IMR-90 (cell line): ENCODE data around the gene SIGLEC11. TPM values are rescaled to one million over a fixed set of nuclear protein-coding genes. Genes with fewer than 3 reads are reported as not detected.
A peak's percentile ranks its signal among the peaks of the same experiment; 100 is the strongest.

Source experiments
- ATAC-seq: fragments of 200-7000 bp; cut with Tn5 transposase; 2 replicates; pipeline ENCODE4 v1.9.1; 2020; ENCODE audit warnings: low read depth, mild to moderate bottlenecking, moderate library complexity
- BruUV-seq: library from RNA; stranded (reverse); fragments of 400-500 nt; replicated peaks from 2 replicates; lab custom pipeline; 2021; lab: Mats Ljungman, UMichigan
- CTCF ChIA-PET: fragments of 300-600 bp; formaldehyde crosslinking; extraction: SDS; loops from one replicate; lab custom pipeline; 2021; ENCODE audit warnings: antibody characterized with exemption; lab: Yijun Ruan, JAX
- POLR2A ChIA-PET: fragments of 300-600 bp; sonication (Branson Sonifier 250); formaldehyde crosslinking; loops from one replicate; lab custom pipeline; 2022; ENCODE audit warnings: antibody characterized with exemption; ENCODE audit not compliant: unreplicated experiment; lab: Charles Lee
- DNase-seq: peaks from one replicate; pipeline ENCODE4 v3.0.0; 2013
- H2AFZ ChIP-seq: replicated peaks from 2 replicates; pipeline ENCODE3; 2013; ENCODE audit warnings: low read length, mild to moderate bottlenecking; ENCODE audit not compliant: poor library complexity
- H2AK5ac ChIP-seq: 2 replicates; pipeline ENCODE4 v1.6.1; 2013; ENCODE audit warnings: low read depth, low read length, inconsistent platforms
- H2AK9ac ChIP-seq: replicated peaks from 2 replicates; pipeline ENCODE3; 2013; ENCODE audit warnings: mild to moderate bottlenecking, low read depth, low read length, moderate library complexity; ENCODE audit not compliant: poor library complexity
- H2BK120ac ChIP-seq: 2 replicates; pipeline ENCODE4 v1.6.1; 2013; ENCODE audit warnings: low read depth, low read length, inconsistent platforms
- H2BK15ac ChIP-seq: 3 replicates; pipeline ENCODE4 v1.6.1; 2013; ENCODE audit warnings: low read depth, low read length, inconsistent platforms
- H2BK20ac ChIP-seq: 2 replicates; pipeline ENCODE4 v1.6.1; 2013; ENCODE audit warnings: low read depth, mild to moderate bottlenecking, inconsistent platforms, low read length, moderate library complexity
- H2BK5ac ChIP-seq: 2 replicates; pipeline ENCODE4 v1.6.1; 2013; ENCODE audit warnings: mild to moderate bottlenecking, low read depth, low read length, inconsistent platforms; ENCODE audit not compliant: poor library complexity, severe bottlenecking
- H3K14ac ChIP-seq: replicated peaks from 2 replicates; pipeline ENCODE4 v1.6.1; 2013; ENCODE audit warnings: low read depth, low read length, inconsistent platforms
- H3K18ac ChIP-seq: 2 replicates; pipeline ENCODE4 v1.6.1; 2013; ENCODE audit warnings: low read depth, low read length, control low read depth
- H3K23ac ChIP-seq: 2 replicates; pipeline ENCODE4 v1.6.1; 2013; ENCODE audit warnings: low read depth, low read length, inconsistent platforms
- H3K27ac ChIP-seq: 2 replicates; pipeline ENCODE4 v1.5.1; 2013; ENCODE audit warnings: mild to moderate bottlenecking, control low read depth, low read length; ENCODE audit not compliant: insufficient read depth
- H3K27me3 ChIP-seq: 2 replicates; pipeline ENCODE4 v1.6.1; 2013; ENCODE audit warnings: low read length; ENCODE audit not compliant: control insufficient read depth, insufficient read depth
- H3K36me3 ChIP-seq: 2 replicates; pipeline ENCODE4 v1.6.1; 2013; ENCODE audit warnings: low read length, mixed read lengths; ENCODE audit not compliant: control insufficient read depth, insufficient read depth
- H3K4ac ChIP-seq: 2 replicates; pipeline ENCODE4 v1.6.1; 2013; ENCODE audit warnings: low read depth, low read length, inconsistent platforms
- H3K4me1 ChIP-seq: 2 replicates; pipeline ENCODE4 v1.6.1; 2013; ENCODE audit warnings: low read length, mixed read lengths; ENCODE audit not compliant: control insufficient read depth, insufficient read depth
- H3K4me2 ChIP-seq: 2 replicates; pipeline ENCODE4 v1.6.1; 2013; ENCODE audit warnings: low read depth, mild to moderate bottlenecking, control low read depth, low read length, moderate library complexity
- H3K4me3 ChIP-seq: 2 replicates; pipeline ENCODE4 v1.5.1; 2013; ENCODE audit warnings: low read depth, mild to moderate bottlenecking, control low read depth, low read length, moderate library complexity; ENCODE audit not compliant: insufficient read depth
- H3K56ac ChIP-seq: 2 replicates; pipeline ENCODE4 v1.6.1; 2013; ENCODE audit warnings: low read length, inconsistent platforms; ENCODE audit not compliant: insufficient read depth; ENCODE audit errors: extremely low read depth
- H3K79me1 ChIP-seq, 2 experiments: 2 replicates each; pipeline ENCODE4 v1.6.1; 2013; ENCODE audit warnings: low read length in 2 of 2, inconsistent platforms in 1 of 2, low read depth in 1 of 2
- H3K9ac ChIP-seq: 2 replicates; pipeline ENCODE4 v1.6.1; 2013; ENCODE audit warnings: low read depth, low read length, control low read depth
- H3K9me1 ChIP-seq: 2 replicates; pipeline ENCODE4 v1.6.1; 2013; ENCODE audit warnings: low read length, inconsistent platforms; ENCODE audit not compliant: insufficient read depth
- H3K9me3 ChIP-seq: 2 replicates; pipeline ENCODE4 v1.6.1; 2013; ENCODE audit warnings: low read length; ENCODE audit not compliant: control insufficient read depth, insufficient read depth
- H4K20me1 ChIP-seq: 2 replicates; pipeline ENCODE4 v1.6.1; 2013; ENCODE audit warnings: low read length, inconsistent platforms; ENCODE audit not compliant: insufficient read depth
- H4K5ac ChIP-seq: 2 replicates; pipeline ENCODE4 v1.6.1; 2013; ENCODE audit warnings: mild to moderate bottlenecking, low read depth, low read length, control low read depth
- H4K8ac ChIP-seq, 2 experiments: 2 replicates each; pipeline ENCODE4 v1.6.1; 2013; ENCODE audit warnings: low read depth in 2 of 2, low read length in 2 of 2, control low read depth in 1 of 2, inconsistent platforms in 1 of 2
- H4K91ac ChIP-seq: 2 replicates; pipeline ENCODE4 v1.6.1; 2013; ENCODE audit warnings: low read depth, low read length, inconsistent platforms; ENCODE audit not compliant: insufficient read depth
- CEBPB ChIP-seq: IDR thresholded peaks from 2 replicates; pipeline ENCODE4 v1.6.1; 2012; ENCODE audit warnings: low read depth, low read length, improper control_type of control experiment
- CHD1 ChIP-seq: IDR thresholded peaks from 2 replicates; pipeline ENCODE4 v1.6.1; 2012; ENCODE audit warnings: low read depth, low read length, improper control_type of control experiment
- FOS ChIP-seq: fragments of 150-350 bp; IDR thresholded peaks from 2 replicates; pipeline ENCODE4 v1.6.1; 2016; ENCODE audit warnings: low read depth, low read length
- MAFK ChIP-seq: IDR thresholded peaks from 2 replicates; pipeline ENCODE4 v1.6.1; 2012; ENCODE audit warnings: low read depth, low read length, improper control_type of control experiment
- MAZ ChIP-seq: IDR thresholded peaks from 2 replicates; pipeline ENCODE4 v1.6.1; 2012; ENCODE audit warnings: low read depth, mild to moderate bottlenecking, low read length, improper control_type of control experiment, moderate library complexity, borderline replicate concordance
- NFE2L2 ChIP-seq: fragments of 150-350 bp; IDR thresholded peaks from 2 replicates; pipeline ENCODE4 v1.6.1; 2016; ENCODE audit warnings: low read depth, mild to moderate bottlenecking, low read length
- POLR2A ChIP-seq: IDR thresholded peaks from 2 replicates; pipeline ENCODE4 v1.6.1; 2012; ENCODE audit warnings: mild to moderate bottlenecking, low read depth, low read length
- RCOR1 ChIP-seq: IDR thresholded peaks from 2 replicates; pipeline ENCODE4 v1.6.1; 2012; ENCODE audit warnings: mild to moderate bottlenecking, low read length, improper control_type of control experiment; ENCODE audit not compliant: insufficient replicate concordance
- RFX5 ChIP-seq: IDR thresholded peaks from 2 replicates; pipeline ENCODE4 v1.8.0; 2012; ENCODE audit warnings: low read depth, mild to moderate bottlenecking, low read length, moderate library complexity
- SMC3 ChIP-seq: fragments of 150-350 bp; IDR thresholded peaks from 2 replicates; pipeline ENCODE4 v1.6.1; 2016; ENCODE audit warnings: low read depth, mild to moderate bottlenecking, antibody characterized with exemption, low read length, moderate library complexity
- WGBS, 2 experiments: methylation state at CpG; one replicate each; pipeline versions ENCODE4 v1.1.5 to v1.1.7; 2013; ENCODE audit warnings: missing lambda C conversion rate in 2 of 2; ENCODE audit not compliant: insufficient read length in 1 of 2; ENCODE audit errors: extremely low coverage in 2 of 2; 5-methylcytosine and 5-hydroxymethylcytosine counted together
- dilution Hi-C: fragments of 300-500 bp; cut with HindIII; formaldehyde crosslinking; loops from one replicate; pipeline ENCODE4 v1.14.3; 2018; ENCODE audit warnings: low sequenced_read_pairs; ENCODE audit not compliant: unreplicated experiment
- in situ Hi-C: fragments of 300-500 bp; cut with MboI; formaldehyde crosslinking; loops from 3 replicates; pipeline ENCODE4 v1.14.3; 2019; ENCODE audit warnings: low sequenced_read_pairs, inconsistent platforms, mixed read lengths
- intact Hi-C: fragments of 100-400 bp; cut with micrococcal nuclease; formaldehyde crosslinking; loops from 2 replicates; pipeline ENCODE4 v1.10.0; 2022
- polyA plus RNA-seq, 3 experiments: library from polyadenylated mRNA; depleted of rRNA; stranded (reverse); fragments of >200 nt; gene quantifications; 2 replicates each; pipeline ENCODE4 v1.2.3, GENCODE V29; 2012; ENCODE audit warnings: low replicate concordance in 1 of 3
- total RNA-seq: library from RNA; depleted of rRNA; stranded (reverse); fragments of >200 nt; gene quantifications from 2 replicates; pipeline ENCODE4 v1.2.3, GENCODE V29; 2012
- TF ChIP-seq, protein P1 (sequence below): fragments of 150-350 bp; IDR thresholded peaks from 2 replicates; pipeline ENCODE4 v1.6.1; 2016; ENCODE audit warnings: low read depth, mild to moderate bottlenecking, low read length, moderate library complexity, borderline replicate concordance
- TF ChIP-seq, protein P2 (sequence below): fragments of 150-350 bp; IDR thresholded peaks from 2 replicates; pipeline ENCODE4 v1.6.1; 2017; ENCODE audit warnings: mild to moderate bottlenecking, antibody characterized with exemption, low read length, low read depth
- TF ChIP-seq, protein P3 (sequence below): conservative IDR thresholded peaks from 2 replicates; pipeline ENCODE4 v1.5.1; 2012; ENCODE audit warnings: mild to moderate bottlenecking, low read depth, low read length, improper control_type of control experiment

The SIGLEC11 gene
- total and polyA plus RNA-seq, 2 of the 4 experiments (the other 2 are of a cell fraction) = not detected

DNA sequence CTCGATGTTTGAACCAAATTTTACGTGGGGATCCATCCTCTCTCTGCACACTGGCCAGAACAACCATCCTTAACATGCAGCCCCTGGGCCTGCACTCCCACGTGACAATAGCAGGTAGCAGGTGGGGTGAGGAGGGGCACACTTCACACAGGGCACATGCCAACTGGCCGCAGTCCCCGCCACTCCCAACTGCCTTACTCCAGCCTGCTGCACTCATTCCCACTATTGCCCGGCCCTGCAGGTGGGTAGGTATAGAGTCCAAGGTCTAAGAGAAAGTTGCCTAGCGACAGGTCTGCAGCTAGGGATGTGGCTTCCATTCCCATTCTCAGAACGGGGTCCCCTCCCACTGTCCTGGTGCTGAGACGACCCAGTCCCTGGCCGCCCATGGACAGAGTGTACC is 46.2 kb upstream of the SIGLEC11 start:
- H4K5ac ChIP-seq = no peak overlapping the region
- intact Hi-C loops = no loop called here
- TF ChIP-seq, protein P1, sequence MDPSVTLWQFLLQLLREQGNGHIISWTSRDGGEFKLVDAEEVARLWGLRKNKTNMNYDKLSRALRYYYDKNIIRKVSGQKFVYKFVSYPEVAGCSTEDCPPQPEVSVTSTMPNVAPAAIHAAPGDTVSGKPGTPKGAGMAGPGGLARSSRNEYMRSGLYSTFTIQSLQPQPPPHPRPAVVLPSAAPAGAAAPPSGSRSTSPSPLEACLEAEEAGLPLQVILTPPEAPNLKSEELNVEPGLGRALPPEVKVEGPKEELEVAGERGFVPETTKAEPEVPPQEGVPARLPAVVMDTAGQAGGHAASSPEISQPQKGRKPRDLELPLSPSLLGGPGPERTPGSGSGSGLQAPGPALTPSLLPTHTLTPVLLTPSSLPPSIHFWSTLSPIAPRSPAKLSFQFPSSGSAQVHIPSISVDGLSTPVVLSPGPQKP = no peak
- TF ChIP-seq MAFK (no peak), SMC3 (no peak), POLR2A (no peak), FOS (no peak), NFE2L2 (no peak), CEBPB (no peak), MAZ (no peak), RCOR1 (no peak), RFX5 (no peak), CHD1 (no peak)
- TF ChIP-seq, protein P2, sequence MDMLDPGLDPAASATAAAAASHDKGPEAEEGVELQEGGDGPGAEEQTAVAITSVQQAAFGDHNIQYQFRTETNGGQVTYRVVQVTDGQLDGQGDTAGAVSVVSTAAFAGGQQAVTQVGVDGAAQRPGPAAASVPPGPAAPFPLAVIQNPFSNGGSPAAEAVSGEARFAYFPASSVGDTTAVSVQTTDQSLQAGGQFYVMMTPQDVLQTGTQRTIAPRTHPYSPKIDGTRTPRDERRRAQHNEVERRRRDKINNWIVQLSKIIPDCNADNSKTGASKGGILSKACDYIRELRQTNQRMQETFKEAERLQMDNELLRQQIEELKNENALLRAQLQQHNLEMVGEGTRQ = no peak
- TF ChIP-seq, protein P3, sequence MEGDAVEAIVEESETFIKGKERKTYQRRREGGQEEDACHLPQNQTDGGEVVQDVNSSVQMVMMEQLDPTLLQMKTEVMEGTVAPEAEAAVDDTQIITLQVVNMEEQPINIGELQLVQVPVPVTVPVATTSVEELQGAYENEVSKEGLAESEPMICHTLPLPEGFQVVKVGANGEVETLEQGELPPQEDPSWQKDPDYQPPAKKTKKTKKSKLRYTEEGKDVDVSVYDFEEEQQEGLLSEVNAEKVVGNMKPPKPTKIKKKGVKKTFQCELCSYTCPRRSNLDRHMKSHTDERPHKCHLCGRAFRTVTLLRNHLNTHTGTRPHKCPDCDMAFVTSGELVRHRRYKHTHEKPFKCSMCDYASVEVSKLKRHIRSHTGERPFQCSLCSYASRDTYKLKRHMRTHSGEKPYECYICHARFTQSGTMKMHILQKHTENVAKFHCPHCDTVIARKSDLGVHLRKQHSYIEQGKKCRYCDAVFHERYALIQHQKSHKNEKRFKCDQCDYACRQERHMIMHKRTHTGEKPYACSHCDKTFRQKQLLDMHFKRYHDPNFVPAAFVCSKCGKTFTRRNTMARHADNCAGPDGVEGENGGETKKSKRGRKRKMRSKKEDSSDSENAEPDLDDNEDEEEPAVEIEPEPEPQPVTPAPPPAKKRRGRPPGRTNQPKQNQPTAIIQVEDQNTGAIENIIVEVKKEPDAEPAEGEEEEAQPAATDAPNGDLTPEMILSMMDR = no peak
- H3K9ac ChIP-seq = no peak overlapping the region
- H3K4me1 ChIP-seq = peaks cover 10% of the 10 kb centered on the region
- H3K4ac ChIP-seq = no peak overlapping the region
- ChIA-PET CTCF (no interaction called here), POLR2A (no interaction called here)
- H3K27ac ChIP-seq = no peak overlapping the region
- no peak overlapping the region for H4K8ac ChIP-seq
- H3K14ac ChIP-seq = no peak overlapping the region
- 90% methylated on average over 2 of the region's 10 CpGs; no CpG with 5 or more reads in 1 of the 2 experiments for WGBS, 2 experiments
- H2BK5ac ChIP-seq = no peak overlapping the region
- no peak overlapping the region for H3K4me3 ChIP-seq
- H2BK20ac ChIP-seq = no peak overlapping the region
- peaks cover 21 to 41% of the 10 kb centered on the region in 2 experiments for H3K79me1 ChIP-seq
- H3K36me3 ChIP-seq = peaks cover 49% of the 10 kb centered on the region
- H3K23ac ChIP-seq = no peak overlapping the region
- ATAC-seq (no peak), DNase-seq (no peak)
- H2BK120ac ChIP-seq = no peak overlapping the region
- H3K27me3 ChIP-seq = no peaks in the 10 kb centered on the region
- no peak overlapping the region for H2BK15ac ChIP-seq
- no peaks in the 10 kb centered on the region for H3K9me3 ChIP-seq
- H4K91ac ChIP-seq = no peak overlapping the region
- H2AFZ ChIP-seq = no peak overlapping the region
- H4K20me1 ChIP-seq = peaks cover 19% of the 10 kb centered on the region
- BruUV-seq = no TSS peak
- H3K18ac ChIP-seq = no peak overlapping the region
- no peak overlapping the region for H3K4me2 ChIP-seq
- H3K56ac ChIP-seq = no peak overlapping the region
- H2AK9ac ChIP-seq = peak overlapping the region; percentile 11
- dilution Hi-C loops = no loop called here
- H2AK5ac ChIP-seq = no peak overlapping the region
- in situ Hi-C loops = no loop called here
- H3K9me1 ChIP-seq = peaks cover 22% of the 10 kb centered on the region
